GM12873 (cell line): Measurements from ENCODE around the gene CBX5.

Experiments
- TF ChIP-seq, protein P1 (sequence below): IDR thresholded peaks from 2 replicates; pipeline ENCODE4 v1.5.1; 2012; ENCODE audit warnings: low read depth, mild to moderate bottlenecking, moderate library complexity, low read length, control low read depth; ENCODE audit not compliant: insufficient read depth; ENCODE audit errors: missing control alignments

Gene CBX5

DNA sequence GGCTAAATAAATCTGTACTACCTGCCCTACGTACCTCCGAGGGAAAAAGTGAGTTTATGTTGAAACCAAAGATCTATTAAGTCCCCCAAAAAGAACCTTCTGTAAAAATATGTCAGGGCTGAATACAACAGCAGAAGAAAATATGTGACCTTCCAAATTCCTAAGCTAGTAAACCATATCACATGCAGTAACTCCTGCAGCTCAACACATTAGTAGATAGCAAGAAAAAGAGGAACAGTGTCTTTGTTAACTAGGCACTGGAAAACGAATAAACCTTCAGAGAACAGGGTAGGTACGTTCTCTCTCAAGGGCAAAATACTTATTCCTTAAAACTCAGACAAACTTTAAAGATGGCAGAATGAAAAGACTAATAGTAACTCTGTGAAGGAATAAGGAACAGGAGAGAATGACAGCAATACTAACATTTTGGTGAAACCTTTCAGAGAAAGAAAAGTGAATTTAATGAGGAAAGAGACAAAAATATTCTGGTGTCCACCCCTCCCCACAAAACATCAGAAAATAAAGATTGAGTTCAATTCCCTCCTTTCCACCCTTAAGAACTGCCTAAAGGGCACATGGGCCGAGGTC, 18.0 kb downstream of the CBX5 start:
- TF ChIP-seq, protein P1, sequence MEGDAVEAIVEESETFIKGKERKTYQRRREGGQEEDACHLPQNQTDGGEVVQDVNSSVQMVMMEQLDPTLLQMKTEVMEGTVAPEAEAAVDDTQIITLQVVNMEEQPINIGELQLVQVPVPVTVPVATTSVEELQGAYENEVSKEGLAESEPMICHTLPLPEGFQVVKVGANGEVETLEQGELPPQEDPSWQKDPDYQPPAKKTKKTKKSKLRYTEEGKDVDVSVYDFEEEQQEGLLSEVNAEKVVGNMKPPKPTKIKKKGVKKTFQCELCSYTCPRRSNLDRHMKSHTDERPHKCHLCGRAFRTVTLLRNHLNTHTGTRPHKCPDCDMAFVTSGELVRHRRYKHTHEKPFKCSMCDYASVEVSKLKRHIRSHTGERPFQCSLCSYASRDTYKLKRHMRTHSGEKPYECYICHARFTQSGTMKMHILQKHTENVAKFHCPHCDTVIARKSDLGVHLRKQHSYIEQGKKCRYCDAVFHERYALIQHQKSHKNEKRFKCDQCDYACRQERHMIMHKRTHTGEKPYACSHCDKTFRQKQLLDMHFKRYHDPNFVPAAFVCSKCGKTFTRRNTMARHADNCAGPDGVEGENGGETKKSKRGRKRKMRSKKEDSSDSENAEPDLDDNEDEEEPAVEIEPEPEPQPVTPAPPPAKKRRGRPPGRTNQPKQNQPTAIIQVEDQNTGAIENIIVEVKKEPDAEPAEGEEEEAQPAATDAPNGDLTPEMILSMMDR: no peak

DNA sequence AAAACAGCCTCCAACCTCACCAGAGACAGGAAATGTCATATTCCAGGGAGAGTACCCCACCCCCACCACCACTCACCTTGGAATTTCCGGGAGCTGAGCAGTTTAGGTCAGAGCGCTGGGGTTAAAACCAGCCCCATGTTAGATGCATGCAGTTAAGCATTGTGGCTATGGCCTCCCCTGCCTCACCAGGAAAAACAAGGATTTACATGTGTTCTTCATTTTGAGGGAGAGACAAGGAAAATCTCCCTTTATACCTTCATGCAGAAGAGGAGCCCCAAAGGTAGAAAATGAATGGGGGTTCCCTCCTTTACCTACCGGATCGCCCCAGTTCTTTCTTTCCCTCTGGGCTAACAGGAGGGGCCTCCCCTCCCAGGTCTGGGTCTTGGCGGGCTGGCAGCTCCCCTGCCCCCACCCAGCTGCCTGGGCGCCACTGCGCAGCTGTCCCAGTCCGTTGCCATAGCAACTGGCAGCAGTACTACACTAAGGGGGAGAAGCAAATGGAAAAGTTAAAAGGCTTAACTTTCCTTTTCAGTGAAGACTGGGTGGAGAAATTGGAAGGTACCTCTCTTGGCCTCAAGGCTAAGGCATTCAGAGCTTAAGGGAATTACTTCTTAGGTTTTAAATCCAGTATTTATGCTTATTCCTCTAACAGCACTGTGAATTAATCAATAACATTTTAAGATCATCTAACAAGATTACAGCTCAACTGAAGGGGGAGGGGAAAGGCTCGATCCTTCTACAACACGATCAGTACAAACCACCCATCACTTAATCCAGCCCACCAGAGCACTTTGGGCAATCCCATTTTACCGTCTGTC, 20.5 kb downstream of the CBX5 start:
- TF ChIP-seq, protein P1: no peak

DNA sequence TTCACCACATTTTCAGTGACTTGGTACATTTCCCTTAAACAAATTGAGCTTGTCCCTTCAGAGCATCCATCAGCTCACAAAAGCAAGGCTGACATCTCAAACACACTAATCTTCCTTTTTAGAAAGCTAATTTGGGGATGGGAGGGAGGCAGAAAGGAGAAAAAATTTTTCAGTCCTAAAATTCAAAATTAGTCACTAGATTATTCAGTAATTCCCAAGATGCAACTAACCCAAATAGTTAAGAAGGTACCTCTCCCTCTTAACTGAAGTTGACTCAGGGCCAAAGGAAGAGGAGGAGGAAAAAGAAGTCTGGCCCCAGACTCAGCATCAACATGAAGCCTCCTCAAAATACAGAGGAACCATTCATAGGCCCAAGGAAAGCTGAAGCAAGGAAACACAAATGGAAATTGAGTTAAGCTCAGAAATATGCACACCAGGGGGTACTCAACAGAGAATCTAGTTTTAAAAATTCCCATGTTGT, 21.7 kb downstream of the CBX5 start:
- TF ChIP-seq, protein P1: no peak

DNA sequence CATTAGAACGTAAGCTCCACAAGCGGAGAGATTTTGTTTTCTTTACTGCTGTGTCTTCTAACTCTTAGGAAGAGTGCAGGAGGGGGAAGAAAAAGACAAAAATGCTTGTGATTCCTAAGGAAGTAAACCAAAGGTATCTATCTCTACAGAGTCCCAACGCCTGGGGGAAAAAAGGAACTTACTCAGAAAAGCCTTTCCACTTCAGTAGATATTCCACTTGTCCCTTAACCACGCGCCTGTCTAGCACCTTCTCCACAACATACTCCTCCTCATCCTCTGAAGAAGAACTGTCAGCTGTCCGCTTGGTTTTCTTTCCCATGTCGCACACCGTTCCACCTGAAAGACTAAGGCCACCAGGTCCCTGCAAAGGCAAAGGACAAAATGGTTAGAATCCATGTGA, 22.6 kb downstream of the CBX5 start:
- TF ChIP-seq, protein P1: no peak

DNA sequence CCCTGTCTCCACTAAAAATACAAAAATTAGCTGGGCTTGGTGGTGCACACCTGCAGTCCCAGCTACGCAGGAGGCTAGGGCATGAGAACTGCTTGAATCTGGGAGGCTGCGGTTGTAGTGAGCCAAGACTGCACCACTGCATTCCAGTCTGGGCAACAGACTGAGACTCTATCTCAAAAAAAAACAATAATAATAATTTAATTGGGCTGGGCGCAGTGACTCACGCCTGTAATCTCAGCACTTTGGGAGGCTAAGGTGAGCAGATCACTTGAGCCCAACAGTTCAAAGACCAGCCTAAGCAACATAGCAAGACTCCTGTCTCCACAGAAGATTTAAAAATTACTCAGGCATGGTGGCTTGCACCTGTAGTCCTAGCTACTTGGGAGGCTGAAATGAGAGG, 26.7 kb downstream of the CBX5 start:
- TF ChIP-seq, protein P1: no peak

DNA sequence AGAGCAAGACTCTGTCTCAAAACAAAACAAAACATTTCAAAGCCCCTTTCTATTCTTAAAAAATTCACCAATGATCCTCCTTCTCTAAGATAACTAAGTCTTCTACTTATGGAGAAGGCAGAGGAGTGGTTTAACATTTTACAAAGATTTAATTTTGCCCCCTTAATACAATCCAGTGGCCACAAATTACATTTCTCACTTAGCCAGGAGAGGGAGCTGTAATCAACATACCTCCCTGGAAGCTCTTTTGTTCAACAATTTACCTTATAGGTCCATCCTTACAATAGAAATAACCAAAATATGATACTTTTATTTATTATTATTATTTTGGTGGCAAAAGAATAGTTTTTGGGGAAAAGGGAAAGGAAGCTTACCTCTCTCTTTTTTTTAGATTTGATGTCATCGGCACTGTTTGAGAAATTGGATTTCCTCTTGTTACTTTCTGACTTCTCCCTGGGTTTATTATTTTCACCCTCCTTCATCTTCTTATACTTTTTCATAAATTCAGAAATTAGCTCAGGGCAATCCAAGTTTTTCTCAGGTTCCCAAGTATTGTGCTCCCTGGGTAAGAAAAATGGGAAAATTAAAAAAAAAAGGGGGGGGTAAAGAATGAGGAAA, 28.1 kb downstream of the CBX5 start:
- TF ChIP-seq, protein P1: peak; percentile 57

DNA sequence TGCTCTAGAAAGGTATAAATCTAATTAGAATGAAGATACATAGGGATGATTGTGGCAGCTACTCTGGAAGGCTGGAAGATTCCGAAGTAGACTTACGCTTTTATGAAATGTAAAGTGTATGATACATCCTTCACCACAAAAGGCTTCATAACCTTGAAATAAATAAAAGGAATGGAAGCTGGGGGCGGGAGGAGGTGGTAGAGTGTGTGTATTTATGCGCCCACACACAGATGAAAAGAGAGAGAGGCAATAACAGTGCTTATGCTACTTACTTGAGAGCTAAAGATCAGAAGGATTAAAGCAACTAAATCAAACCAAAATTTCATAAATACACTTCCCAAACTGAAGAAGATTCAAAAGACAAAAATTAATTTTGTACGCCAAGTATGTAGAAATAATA, 30.4 kb downstream of the CBX5 start:
- TF ChIP-seq, protein P1: no peak
